GM04504 (cell line): ENCODE measurements around the gene IDH3G.

Experiments used
- DNase-seq: peaks from one replicate; pipeline ENCODE4 v3.0.0-alpha.2; 2012; ENCODE audit warnings: low read depth

Gene IDH3G

GRCh38 chrX:153816831-153817690 lies 22.9 kb upstream of the IDH3G start:
- no peak for DNase-seq

DNA sequence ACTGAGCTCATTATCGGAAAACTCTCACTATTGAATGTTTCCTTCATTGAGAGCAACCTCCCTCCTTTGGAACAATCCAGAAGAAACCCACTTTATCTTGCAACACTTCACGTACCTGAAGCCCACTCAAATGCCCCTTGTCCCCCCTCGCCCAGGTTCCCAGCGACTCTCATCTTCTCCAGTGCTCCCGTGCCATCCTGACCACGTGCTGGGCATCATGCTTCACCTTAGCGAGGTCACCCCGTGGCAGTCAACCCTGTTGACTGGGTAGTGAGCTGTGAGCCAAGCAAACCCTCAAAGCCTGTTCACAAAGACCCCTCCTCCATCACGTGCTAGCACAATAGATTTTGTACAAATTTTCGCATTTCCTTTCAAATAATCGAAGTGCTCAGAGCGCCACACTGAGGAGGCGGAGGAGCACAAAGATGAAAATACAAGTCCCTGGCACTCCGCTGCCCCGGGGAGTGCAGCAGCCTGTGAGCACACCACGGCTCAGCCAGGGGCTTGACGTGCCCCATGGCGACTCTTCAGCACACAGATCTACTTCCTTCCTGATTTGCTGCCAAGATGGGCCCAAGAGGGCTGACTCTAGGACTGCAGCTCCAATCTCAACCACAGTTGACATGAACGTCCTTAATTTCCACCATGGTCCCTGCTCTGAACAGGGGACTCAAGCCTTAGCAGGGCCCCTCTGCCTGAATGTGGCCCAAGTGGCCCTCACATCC lies 20.6 kb upstream of the IDH3G start:
- no peak for DNase-seq

- DNase-seq, result no peak
Observed at GRCh38 chrX:153813161-153813560, 19.0 kb upstream of the IDH3G start.

- DNase-seq, result no peak
Observed at GRCh38 chrX:153812220-153812619, 18.0 kb upstream of the IDH3G start.

GRCh38 chrX:153807976-153808375 lies 13.8 kb upstream of the IDH3G start:
- DNase-seq, result no peak

- DNase-seq, result no peak
Observed at GRCh38 chrX:153806999-153807575, 12.9 kb upstream of the IDH3G start.

- no peak for DNase-seq
Observed at GRCh38 chrX:153805436-153805835, 11.3 kb upstream of the IDH3G start.

DNA sequence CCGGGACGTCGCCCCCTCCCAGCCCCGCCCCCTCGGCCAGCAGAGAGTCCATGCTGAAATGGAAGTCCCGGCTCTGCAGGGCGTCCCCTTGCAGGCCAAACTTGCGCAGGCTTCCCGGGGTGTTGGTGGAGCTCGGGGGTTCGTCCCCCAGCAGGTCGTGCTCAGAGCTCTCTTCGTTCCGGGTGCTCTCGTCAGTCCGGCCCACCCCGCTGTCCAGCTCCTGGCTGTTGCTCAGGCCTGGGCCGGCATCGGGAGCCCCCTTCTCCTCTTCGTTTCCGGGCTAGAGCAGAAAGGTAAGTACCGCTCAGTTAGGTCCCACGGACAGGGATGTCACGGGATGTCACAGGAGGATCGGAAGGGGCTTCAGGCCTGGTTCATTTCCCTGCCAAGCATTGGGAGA lies 10.4 kb upstream of the IDH3G start:
- no peak for DNase-seq

- DNase-seq, result no peak
Observed at GRCh38 chrX:153804100-153804595, 10.0 kb upstream of the IDH3G start.

DNA sequence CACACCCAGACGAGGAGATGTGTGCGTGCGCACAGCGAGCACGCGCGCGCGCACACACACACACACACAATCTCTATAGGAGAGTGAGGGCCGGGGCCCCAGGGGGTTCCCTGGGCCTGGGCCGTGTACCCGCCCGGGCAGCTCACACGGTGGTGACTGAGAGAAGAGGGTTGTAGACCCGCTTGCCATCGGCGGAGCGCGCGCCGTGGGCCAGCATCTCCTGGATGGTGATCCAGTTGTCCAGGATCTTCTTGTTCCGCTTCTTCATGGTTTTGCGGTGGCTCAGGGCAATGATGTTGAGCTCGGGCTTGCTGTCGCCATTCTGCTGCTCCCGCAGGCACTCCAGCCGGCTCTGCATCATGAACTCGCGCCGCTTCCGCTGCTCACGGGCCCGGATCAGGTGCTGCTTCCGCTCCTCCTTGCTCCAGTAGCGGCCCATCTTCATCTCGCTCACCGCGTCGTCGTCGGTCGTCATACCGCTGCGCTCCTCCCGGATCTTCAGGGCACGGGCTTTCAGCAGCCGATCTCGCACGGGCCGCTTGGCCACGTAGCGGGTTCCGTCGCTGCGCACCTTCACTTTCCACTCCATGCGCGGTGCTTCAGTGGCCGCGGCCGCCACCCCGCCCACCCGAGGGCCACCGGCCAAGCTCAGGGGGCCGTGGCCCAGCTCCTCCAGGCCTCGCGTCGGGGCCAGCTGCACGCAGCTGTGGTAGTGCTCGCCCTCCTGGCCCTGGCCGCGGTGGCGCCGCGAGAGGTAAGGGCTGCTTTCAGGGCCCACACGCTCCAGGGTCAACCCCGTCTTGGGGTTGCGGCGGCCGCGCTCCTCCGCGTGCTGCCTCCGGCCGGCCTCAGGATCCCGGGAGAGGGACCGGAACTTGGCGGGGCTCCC lies 9.3 kb upstream of the IDH3G start:
- DNase-seq, result no peak

- DNase-seq, result no peak
Observed at GRCh38 chrX:153802513-153803045, 8.4 kb upstream of the IDH3G start.

- no peak for DNase-seq
Observed at GRCh38 chrX:153801669-153802068, 7.5 kb upstream of the IDH3G start.

DNA sequence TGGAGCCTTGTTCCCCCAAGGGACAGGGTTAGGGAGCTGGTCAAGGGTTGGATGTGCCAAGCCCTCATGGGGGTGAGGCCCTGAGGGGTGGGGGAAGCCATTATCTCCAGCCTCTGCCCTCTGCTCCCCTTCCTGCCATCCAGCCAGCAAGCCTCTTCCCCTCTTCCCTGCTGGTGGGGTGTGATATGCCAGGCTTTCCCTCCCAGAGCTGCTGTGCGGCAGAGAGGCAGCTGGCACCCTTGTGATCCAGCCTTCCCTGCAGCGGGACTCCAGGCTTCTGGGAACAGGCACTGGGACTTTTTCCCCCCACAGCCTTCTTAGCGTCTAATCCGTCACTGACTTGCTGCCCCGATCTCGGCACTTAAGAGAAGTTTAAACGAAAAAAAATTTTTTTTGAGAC lies 6.6 kb upstream of the IDH3G start:
- no peak for DNase-seq

- DNase-seq, result no peak
Observed at GRCh38 chrX:153800177-153800722, 6.1 kb upstream of the IDH3G start.

GRCh38 chrX:153799326-153799725 lies 5.2 kb upstream of the IDH3G start:
- DNase-seq, result no peak

GRCh38 chrX:153797415-153798015 lies 3.3 kb upstream of the IDH3G start:
- DNase-seq, result no peak

GRCh38 chrX:153794897-153795816 lies 982 bp upstream of the IDH3G start:
- no peak for DNase-seq

DNA sequence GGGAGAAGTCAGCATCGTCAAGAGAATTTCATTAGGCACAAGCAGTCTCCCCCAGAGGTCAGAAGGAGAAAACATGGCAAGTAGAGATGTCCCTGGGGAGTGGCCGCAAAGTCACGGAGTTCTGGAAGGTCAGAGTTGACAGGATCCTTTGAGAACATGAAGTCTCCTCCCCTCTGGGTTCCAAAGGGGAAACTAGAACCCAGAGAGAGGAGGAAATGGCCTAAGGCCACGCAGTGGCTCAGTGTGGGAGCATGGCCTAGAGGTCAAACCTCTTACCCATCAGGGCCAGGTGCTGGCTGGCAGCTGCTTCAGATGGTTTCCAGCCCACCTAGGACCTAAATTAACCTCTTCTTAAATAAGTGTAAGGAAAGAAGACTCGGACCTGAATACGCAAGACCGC lies 884 bp downstream of the IDH3G start:
- DNase-seq, result no peak

DNA sequence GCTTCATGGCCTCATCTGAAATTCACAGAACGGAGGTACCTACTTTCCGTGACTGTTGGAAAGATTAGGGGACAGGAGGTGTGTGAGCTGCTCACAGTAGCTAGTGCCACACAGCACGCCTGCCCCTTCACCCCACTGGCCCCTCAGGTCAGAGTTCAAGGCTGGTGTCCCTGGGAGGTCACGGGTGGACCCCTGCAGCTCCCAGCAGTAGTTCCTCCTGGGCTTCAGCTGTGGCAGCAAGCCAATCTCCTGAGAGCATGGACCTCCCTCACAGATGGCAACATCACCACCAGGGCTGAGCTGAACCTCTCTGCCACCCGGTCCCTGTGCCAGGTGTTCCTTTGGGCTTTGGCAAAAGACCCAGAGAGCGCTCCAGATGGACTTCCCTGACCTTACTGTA lies 1.8 kb downstream of the IDH3G start:
- no peak for DNase-seq
